Measurements from ENCODE around the gene TOR3A.

The TOR3A gene

GRCh38 chr1:179142889-179143299 is 61.0 kb downstream of the TOR3A start:
- H3K4me3 ChIP-seq (ENCODE audit: low read depth in 1 of 5, low read length in 5 of 5): peak overlapping the region; percentile 55 to 74 (median 62)
- H3K9me3 ChIP-seq (ENCODE audit: control insufficient read depth in 5 of 5, low read length in 5 of 5): no peaks in the 10 kb centered on the region
- peak overlapping the region; percentile 93 for H3K27ac ChIP-seq (ENCODE audit: low read depth, low read length)
- peak overlapping the region; percentile 18 to 85 (median 74) for H3K9ac ChIP-seq (ENCODE audit: low read length in 5 of 5)
- H3K36me3 ChIP-seq (ENCODE audit: control insufficient read depth in 5 of 5, insufficient read depth in 5 of 5, low read length in 5 of 5): peaks cover 0 to 5% (median 0%) of the 10 kb centered on the region in 5 donors
- no peaks in the 10 kb centered on the region for H3K27me3 ChIP-seq (ENCODE audit: control insufficient read depth in 5 of 5, insufficient read depth in 4 of 5, low read length in 5 of 5)
- H3K4me1 ChIP-seq (ENCODE audit: control insufficient read depth in 5 of 5, insufficient read depth in 5 of 5, low read length in 5 of 5): peaks cover 0 to 16% (median 5%) of the 10 kb centered on the region in 5 donors

GRCh38 chr1:179143322-179143721 is 61.5 kb downstream of the TOR3A start:
- H3K36me3 ChIP-seq (ENCODE audit: control insufficient read depth in 5 of 5, insufficient read depth in 5 of 5, low read length in 5 of 5): peaks cover 0 to 5% (median 0%) of the 10 kb centered on the region in 5 donors
- no peak overlapping the region for H3K4me3 ChIP-seq (ENCODE audit: low read depth in 1 of 5, low read length in 5 of 5)
- H3K27me3 ChIP-seq (ENCODE audit: control insufficient read depth in 5 of 5, insufficient read depth in 4 of 5, low read length in 5 of 5): no peaks in the 10 kb centered on the region
- H3K9me3 ChIP-seq (ENCODE audit: control insufficient read depth in 5 of 5, low read length in 5 of 5): no peaks in the 10 kb centered on the region
- H3K4me1 ChIP-seq (ENCODE audit: control insufficient read depth in 5 of 5, insufficient read depth in 5 of 5, low read length in 5 of 5): peaks cover 0 to 16% (median 4%) of the 10 kb centered on the region in 5 donors
- H3K9ac ChIP-seq (ENCODE audit: low read length in 5 of 5): peak overlapping the region in 1 of 5 donors; percentile 15
- no peak overlapping the region for H3K27ac ChIP-seq (ENCODE audit: low read depth, low read length)

GRCh38 chr1:179144626-179145025 is 62.8 kb downstream of the TOR3A start:
- H3K9ac ChIP-seq (ENCODE audit: low read length in 5 of 5): no peak overlapping the region
- H3K27me3 ChIP-seq (ENCODE audit: control insufficient read depth in 5 of 5, insufficient read depth in 4 of 5, low read length in 5 of 5): no peaks in the 10 kb centered on the region
- H3K27ac ChIP-seq (ENCODE audit: low read depth, low read length): no peak overlapping the region
- peaks cover 0 to 5% (median 0%) of the 10 kb centered on the region in 5 donors for H3K36me3 ChIP-seq (ENCODE audit: control insufficient read depth in 5 of 5, insufficient read depth in 5 of 5, low read length in 5 of 5)
- no peak overlapping the region for H3K4me3 ChIP-seq (ENCODE audit: low read depth in 1 of 5, low read length in 5 of 5)
- H3K4me1 ChIP-seq (ENCODE audit: control insufficient read depth in 5 of 5, insufficient read depth in 5 of 5, low read length in 5 of 5): peaks cover 0 to 16% (median 4%) of the 10 kb centered on the region in 5 donors
- H3K9me3 ChIP-seq (ENCODE audit: control insufficient read depth in 5 of 5, low read length in 5 of 5): no peaks in the 10 kb centered on the region

- no peak overlapping the region for H3K9ac ChIP-seq (ENCODE audit: low read length in 5 of 5)
- H3K27ac ChIP-seq (ENCODE audit: low read depth, low read length): no peak overlapping the region
- H3K9me3 ChIP-seq (ENCODE audit: control insufficient read depth in 5 of 5, low read length in 5 of 5): no peaks in the 10 kb centered on the region
- peaks cover 0 to 16% (median 4%) of the 10 kb centered on the region in 5 donors for H3K4me1 ChIP-seq (ENCODE audit: control insufficient read depth in 5 of 5, insufficient read depth in 5 of 5, low read length in 5 of 5)
- H3K4me3 ChIP-seq (ENCODE audit: low read depth in 1 of 5, low read length in 5 of 5): no peak overlapping the region
- H3K36me3 ChIP-seq (ENCODE audit: control insufficient read depth in 5 of 5, insufficient read depth in 5 of 5, low read length in 5 of 5): peaks cover 0 to 5% (median 0%) of the 10 kb centered on the region in 5 donors
- no peaks in the 10 kb centered on the region for H3K27me3 ChIP-seq (ENCODE audit: control insufficient read depth in 5 of 5, insufficient read depth in 4 of 5, low read length in 5 of 5)
Measured at GRCh38 chr1:179145521-179145920, 63.7 kb downstream of the TOR3A start.

Measured in subcutaneous abdominal adipose tissue (tissue), 5 donors.